ENCODE data around the gene LYST.

The LYST gene

GRCh38 chr1:235703506-235703905, 163.2 kb downstream of the LYST start:
- no peak for DNase-seq

- no peak for DNase-seq
These were observed 164.3 kb downstream of the LYST start for GRCh38 chr1:235702412-235702811.

- DNase-seq = no peak
These were observed 169.2 kb downstream of the LYST start for GRCh38 chr1:235697508-235697907.

DNA sequence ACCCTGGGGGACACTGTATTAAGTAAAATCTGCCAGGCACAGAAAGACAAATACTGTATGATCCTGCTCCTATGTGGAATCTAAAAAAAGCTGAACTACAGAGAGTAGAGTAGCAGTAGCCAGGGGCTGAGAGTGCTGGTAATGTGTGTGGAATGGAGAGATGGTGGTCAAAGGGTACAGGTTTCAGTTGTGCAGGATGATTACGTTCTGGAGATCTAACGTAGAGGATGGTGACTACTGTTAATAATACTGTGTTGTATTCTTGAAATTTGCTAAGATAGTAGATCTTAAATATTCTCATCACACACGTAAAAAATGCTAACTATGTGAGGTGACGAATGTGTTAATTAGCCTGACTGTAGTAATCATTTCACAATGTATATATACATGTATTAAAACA, 177.3 kb downstream of the LYST start:
- DNase-seq = no peak

DNA sequence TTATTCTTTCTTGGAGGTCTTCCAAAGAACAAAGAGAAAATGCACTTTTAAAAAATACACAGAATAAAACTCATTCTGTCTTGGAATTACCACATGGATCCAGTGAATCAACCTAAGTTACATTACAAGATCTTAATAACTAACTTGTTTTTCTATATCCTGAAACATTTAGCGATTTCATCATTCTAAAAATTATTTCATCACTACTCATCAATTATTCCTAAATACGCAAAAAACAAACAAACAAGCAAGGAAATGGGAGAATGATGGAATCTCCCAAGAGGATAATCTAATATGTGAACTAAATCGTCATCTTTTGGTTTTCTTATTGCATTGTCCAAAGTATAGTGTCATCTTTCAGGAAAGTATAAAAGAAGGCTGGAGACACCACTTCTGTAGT, 178.6 kb downstream of the LYST start:
- DNase-seq = no peak

DNA sequence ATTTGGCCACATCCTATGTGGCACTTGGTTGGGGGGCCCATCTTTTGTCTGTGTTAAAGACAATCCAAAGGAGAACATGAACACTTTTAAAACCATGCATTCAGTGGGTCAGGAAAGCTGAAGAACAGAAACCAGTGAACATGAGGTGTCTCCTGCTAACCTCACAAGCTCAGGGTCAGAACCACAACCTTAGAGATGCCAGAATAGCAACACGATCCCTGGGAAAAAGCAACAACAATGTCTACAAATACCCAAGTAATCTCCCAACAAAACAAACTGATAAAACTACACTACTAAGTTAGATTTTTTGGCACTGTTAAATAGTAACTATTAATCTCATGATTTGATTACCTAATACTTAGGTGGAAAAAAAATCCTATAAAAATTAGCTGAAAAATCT, 183.1 kb downstream of the LYST start:
- DNase-seq = no peak

- no peak for DNase-seq
These were observed 184.5 kb downstream of the LYST start for GRCh38 chr1:235682216-235682615.

DNA sequence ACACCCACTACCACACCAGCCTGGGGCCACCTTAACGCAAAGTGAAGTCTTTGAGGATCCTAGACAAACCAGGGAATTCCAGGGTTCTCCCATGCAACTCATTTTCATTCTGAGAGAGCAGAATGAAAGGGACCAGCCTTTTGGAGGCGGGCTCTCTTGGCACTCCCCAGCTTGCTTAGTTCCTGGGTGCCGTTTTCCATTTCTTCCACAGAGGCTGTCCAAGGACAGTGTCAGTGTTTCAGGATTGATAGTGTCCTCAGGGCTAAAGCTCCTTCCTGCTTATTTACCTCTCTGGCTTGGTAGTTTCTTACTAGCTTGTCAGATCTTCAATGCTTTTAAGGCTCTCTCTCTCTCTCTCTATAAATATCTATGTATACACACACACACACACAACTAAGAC, 187.1 kb downstream of the LYST start:
- DNase-seq = no peak

DNA sequence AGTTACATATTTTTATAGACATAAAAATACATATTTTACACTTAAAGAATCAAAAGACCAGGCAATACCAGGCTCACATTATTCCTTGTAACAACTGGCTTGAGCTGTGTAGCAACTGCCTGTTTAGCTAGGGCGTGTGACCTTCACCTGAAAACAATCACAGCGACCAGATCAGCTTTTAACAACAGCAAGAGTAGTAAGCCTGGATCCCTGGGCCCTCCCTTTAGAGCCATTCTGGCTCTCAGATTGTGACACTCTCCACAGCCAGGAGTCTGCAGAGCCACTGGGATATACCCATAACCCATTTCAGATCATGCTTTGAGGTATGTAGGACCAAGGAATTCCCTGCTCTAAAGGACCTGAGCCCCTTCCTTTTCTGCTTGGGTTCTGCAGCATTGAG, 187.7 kb downstream of the LYST start:
- no peak for DNase-seq

DNA sequence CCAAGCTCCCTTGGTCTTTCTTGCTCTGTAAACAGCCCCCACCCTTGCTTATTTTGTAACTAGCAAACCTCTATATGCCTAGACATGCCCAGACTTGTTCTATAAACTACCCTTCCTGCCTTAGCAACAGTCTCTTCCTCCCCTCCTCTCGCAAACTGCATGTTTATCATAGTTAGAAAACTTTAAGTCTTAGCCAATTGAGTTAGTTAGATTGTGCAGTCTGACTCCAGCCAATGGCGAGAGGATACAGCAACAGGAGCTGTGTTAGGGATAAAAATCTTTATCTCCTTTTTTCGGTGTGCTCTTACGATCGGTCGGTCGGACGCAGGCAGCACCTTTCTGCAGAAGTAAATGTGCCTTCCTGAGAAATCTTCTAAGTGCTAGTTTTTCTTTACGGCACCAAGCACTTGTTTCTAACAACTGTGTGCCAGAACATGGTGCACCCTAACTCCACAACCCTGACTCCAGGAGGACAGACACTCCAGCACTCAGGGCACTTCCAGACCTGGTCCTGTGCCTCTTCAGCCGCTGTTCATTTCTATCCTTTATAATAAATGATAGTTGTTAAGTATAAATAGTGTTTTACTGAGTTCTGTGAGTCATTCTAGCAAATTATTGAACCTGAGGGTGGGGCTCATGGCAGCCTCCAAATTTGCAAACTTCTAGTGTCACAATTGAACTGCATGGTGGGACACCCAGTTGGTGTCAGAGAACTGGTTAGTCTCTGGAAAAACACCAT, 191.4 kb downstream of the LYST start:
- DNase-seq = no peak

DNA sequence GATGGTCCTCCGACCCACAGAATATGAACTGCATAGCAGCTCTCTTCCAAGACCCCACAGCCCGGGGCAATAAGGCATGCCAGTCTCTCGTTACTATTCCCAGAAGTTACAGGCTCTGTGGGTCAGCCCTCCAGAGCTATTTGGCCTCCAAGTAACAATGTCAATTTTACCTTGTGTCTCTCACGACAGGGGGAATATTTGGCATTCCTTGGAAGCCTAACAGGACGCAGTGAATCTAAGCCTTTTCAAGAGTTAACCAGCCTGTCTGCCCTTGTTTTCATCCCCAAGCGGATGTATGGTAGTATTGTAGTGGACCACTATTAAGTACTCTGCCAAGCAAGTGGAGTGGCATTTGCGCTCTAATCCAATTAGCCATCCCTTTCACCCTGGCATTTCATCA, 192.7 kb downstream of the LYST start:
- DNase-seq = no peak

DNA sequence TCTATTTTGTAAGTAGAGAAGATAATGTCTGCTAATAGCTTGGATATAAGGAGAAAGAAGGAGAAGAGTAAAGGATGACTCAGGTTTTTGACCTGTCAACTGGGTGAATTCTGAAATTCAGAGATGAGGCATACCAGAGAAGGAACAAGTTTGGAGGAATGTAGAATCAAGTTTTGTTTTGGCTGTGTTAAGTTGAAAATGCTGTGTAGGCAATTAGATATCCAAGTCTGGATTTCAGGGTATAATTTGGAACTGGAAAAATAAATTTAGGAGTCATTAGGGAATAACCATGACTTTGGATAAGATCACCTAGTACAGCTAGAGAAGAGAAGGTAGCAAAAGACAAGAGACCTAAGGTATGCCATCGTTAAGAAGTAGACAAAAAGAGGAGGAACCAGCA, 194.7 kb downstream of the LYST start:
- no peak for DNase-seq

GRCh38 chr1:235670157-235670776, 196.4 kb downstream of the LYST start:
- DNase-seq = no peak

- no peak for DNase-seq
These were observed 197.4 kb downstream of the LYST start for GRCh38 chr1:235669277-235669676.

DNA sequence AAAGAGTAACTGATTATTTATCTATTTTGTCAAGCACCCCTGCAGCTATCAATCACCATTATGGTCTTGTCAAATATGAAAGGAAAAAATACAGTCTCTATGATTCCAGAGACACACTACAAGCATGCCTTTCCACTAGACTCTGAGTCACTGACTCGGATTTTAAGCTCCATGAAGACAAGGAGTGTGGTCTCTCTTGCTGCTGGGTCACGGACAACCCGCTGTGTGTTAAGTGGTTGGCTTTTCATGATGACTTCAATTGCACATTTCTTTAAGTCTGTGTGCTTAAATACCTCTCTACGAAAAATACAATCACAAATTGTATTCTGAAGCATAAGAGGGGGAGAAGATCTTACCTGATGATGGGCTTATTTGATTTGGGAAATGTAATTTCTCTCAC, 203.1 kb downstream of the LYST start:
- no peak for DNase-seq

GRCh38 chr1:235661568-235661967, 205.1 kb downstream of the LYST start:
- DNase-seq = no peak

DNA sequence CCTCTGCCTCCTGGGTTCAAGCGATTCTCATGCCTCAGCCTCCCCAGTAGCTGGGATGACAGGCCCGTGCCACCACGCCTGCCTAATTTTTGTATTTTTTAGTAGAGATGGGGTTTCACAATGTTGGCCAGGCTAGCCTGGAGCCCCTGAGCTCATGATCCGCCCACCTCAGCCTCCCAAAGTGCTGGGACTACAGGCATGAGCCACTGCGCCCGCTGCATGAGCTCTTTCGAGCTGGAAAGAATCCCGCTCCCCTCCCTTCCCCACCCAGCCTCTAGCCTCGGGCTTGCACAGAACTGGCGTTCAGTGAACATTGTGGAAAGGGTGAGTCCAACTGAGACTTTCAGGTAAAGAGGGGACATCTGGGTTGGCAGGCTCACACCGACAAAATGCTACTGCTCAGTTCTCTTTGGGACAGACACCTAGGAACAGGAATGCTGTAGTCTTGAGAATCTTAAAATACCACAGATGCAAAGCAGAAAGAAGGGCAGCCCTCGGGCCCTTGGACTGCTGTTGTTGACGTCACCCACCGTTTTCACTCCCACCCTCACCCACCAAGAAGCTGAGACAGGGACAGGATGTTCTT, 207.4 kb downstream of the LYST start:
- DNase-seq = no peak

DNA sequence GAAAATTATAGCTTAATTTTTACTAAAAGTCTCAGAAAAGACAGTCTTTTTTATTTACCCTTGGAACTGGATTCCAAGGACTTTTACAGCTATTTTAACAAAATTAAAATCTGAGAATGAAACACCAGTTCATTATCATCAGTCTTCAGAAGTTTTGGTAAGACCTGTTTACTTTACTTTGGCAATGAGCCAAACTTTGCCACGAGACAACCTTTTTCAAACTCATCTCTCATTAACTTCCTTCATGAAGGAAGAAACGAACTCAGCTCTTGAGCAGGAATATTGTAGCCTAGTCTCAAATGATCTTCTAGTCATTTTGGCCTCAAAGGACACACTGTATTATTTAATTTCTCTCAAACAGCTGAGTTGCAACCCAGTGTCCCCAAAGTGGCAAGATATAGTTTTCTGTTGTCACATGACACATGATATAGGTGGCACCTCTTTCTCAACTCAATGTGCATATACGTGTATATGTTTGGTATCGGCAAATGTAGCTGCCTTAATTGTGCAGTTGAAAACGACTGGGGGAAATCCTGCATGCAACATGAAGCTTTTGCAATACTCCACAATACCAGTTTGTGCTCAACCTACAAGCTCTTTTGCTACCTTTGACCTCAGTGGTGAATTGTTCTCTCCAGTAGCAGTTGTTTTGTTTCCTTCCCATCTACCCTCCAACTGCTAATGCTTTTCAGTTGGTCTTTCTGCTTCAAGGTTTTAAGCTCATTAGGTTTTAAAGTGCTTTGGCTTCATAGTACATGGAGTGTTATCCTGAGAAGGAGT, 208.8 kb downstream of the LYST start:
- DNase-seq = no peak

GRCh38 chr1:235657269-235657668, 209.4 kb downstream of the LYST start:
- DNase-seq = no peak

GRCh38 chr1:235652364-235652763, 214.3 kb downstream of the LYST start:
- no peak for DNase-seq

DNA sequence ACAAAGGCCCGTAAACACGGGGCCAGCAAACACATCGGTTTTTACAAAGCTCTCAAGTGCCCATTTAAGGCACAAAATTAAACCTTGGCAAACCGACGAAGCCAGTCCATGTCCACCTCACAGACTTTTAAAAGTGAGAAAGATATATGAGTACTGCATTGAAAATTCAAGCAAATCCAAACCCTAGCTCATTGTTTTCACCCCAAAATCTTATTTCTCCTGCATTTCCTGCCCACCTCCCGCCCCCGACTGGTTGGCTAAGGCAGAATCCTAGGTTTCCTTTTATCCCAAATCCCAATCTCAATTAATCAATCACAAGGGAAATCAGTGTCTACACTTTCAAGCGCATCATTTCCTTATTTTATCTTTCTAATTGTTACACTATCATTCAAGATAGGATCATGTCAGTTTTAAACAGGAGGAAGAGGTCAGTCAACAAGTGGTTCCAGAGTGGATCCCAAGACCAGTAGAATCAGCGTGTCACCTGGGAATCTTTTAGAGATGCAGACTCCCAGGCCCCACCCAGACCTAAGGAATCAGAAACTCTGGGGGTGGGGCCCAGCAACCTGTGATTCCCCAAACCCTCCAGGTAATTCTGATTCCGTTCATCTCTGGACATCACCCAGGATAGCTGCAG, 215.4 kb downstream of the LYST start:
- no peak for DNase-seq

DNA sequence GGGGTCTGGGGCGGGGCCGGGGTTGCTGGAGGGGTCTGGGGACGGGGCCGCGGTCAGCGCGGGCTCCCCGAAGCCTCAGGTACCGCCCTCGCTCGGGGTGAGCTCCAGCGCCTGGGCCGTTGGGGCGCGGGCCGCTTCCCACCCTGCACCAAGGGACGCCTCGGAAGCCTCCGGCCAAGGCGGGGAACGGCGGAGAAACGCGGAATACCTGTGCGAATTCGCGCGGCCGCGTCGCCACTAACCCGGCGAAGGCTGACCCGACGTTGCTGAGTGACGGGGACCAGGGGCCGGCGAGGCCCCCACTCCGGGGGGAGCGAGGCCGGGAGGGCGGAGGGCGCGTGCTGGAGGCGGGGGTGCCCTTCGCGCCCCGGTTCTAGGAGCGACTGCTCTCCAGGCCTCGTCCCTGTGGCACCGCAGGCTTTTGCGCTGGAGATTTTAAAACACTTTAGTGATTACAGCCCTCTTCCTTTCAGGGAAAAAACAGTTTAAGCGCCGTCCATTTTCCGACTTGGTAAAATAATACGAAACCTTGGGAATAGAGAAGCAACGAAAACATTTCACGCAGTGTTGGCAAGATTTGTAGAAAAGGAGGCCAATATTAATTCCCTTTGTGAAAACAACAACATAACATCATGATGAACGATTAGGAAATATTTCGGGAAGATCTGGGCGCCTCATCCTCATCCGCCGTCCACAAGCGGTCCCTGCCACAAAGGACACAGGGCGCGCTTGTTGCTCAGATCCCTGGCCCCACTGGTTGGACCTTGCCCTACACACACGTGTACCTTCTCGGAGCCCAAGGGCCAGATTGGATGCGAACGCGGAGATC, 216.2 kb downstream of the LYST start:
- no peak for DNase-seq
